HEK293 (cell line): ENCODE results near the gene SMAD9.

ENCODE experiments used
- CTCF ChIA-PET: fragments of 350-600 bp; formaldehyde crosslinking; extraction: SDS; loops from one replicate; lab custom pipeline; 2021; ENCODE audit warnings: antibody characterized with exemption; lab: Yijun Ruan, JAX
- POLR2A ChIA-PET: fragments of 300-600 bp; formaldehyde crosslinking; extraction: SDS; loops from one replicate; lab custom pipeline; 2020; ENCODE audit warnings: antibody characterized with exemption, inconsistent platforms; lab: Yijun Ruan, JAX
- H3K27ac ChIP-seq: fragments of 200-500 bp; sonication (Bioruptor generic); 2 replicates; pipeline ENCODE4 v1.5.1; 2014; ENCODE audit warnings: low read depth, low read length, control low read depth, inconsistent platforms; ENCODE audit errors: extremely low read depth
- H3K36me3 ChIP-seq, 2 experiments: fragments of 200-500 bp in 1 of 2; sonication (Bioruptor generic) in 1 of 2; 1 replicate in 1 of 2; 2 replicates in 1 of 2; pipeline ENCODE4 v1.5.1; 2014 to 2017; ENCODE audit warnings: inconsistent platforms in 2 of 2, low read length in 2 of 2; ENCODE audit not compliant: control insufficient read depth in 2 of 2, insufficient read depth in 1 of 2
- H3K4me1 ChIP-seq: fragments of 200-500 bp; sonication (Bioruptor generic); 2 replicates; pipeline ENCODE4 v1.5.1; 2014; ENCODE audit warnings: mild to moderate bottlenecking, low read length, inconsistent platforms; ENCODE audit not compliant: control insufficient read depth, insufficient read depth
- H3K4me3 ChIP-seq: 2 replicates; pipeline ENCODE4 v1.5.1; 2011; ENCODE audit warnings: low read depth, mild to moderate bottlenecking, control low read depth, low read length, moderate library complexity
- H3K9me3 ChIP-seq: fragments of 200-500 bp; sonication (Bioruptor generic); 2 replicates; pipeline ENCODE4 v1.5.1; 2014; ENCODE audit warnings: low read depth, low read length, inconsistent platforms; ENCODE audit not compliant: control insufficient read depth, insufficient read depth
- CTCF ChIP-seq: fragments of 450-650 bp; formaldehyde crosslinking; IDR thresholded peaks from 2 replicates; pipeline ENCODE4 v1.5.1; 2016; ENCODE audit warnings: missing biosample characterization, missing genetic modification characterization
- KLF9 ChIP-seq: fragments of 450-650 bp; formaldehyde crosslinking; IDR thresholded peaks from 2 replicates; pipeline ENCODE4 v1.5.1; 2016; ENCODE audit warnings: missing biosample characterization, missing genetic modification characterization, low read depth
- MYNN ChIP-seq: fragments of 450-650 bp; formaldehyde crosslinking; IDR thresholded peaks from 2 replicates; pipeline ENCODE4 v1.5.1; 2016; ENCODE audit warnings: missing biosample characterization, missing genetic modification characterization, borderline replicate concordance
- TRIM28 ChIP-seq: IDR thresholded peaks from 2 replicates; pipeline ENCODE4 v1.6.1; 2011; ENCODE audit warnings: low read length, control low read depth, borderline replicate concordance
- ZFHX2 ChIP-seq: fragments of 450-650 bp; formaldehyde crosslinking; conservative IDR thresholded peaks from 2 replicates; pipeline ENCODE4 v1.5.1; 2016; ENCODE audit warnings: missing biosample characterization, missing genetic modification characterization
- ZFP3 ChIP-seq: fragments of 450-650 bp; formaldehyde crosslinking; IDR thresholded peaks from 2 replicates; pipeline ENCODE4 v1.5.1; 2016; ENCODE audit warnings: low read depth, missing biosample characterization, missing genetic modification characterization
- ZFP69B ChIP-seq: fragments of 450-650 bp; formaldehyde crosslinking; IDR thresholded peaks from 2 replicates; pipeline ENCODE4 v1.5.1; 2016; ENCODE audit warnings: missing biosample characterization, missing genetic modification characterization
- ZNF138 ChIP-seq: fragments of 450-650 bp; formaldehyde crosslinking; IDR thresholded peaks from 2 replicates; pipeline ENCODE4 v1.5.1; 2016; ENCODE audit warnings: missing biosample characterization, missing genetic modification characterization, borderline replicate concordance
- ZNF140 ChIP-seq: fragments of 450-650 bp; formaldehyde crosslinking; IDR thresholded peaks from 2 replicates; pipeline ENCODE4 v1.5.1; 2016; ENCODE audit warnings: missing biosample characterization, missing genetic modification characterization
- ZNF175 ChIP-seq: fragments of 450-650 bp; formaldehyde crosslinking; IDR thresholded peaks from 2 replicates; pipeline ENCODE4 v1.5.1; 2016; ENCODE audit warnings: missing biosample characterization, missing genetic modification characterization
- ZNF302 ChIP-seq: fragments of 450-650 bp; formaldehyde crosslinking; IDR thresholded peaks from 2 replicates; pipeline ENCODE4 v1.5.1; 2016; ENCODE audit warnings: missing biosample characterization, missing genetic modification characterization, low read depth
- ZNF354C ChIP-seq: fragments of 450-650 bp; formaldehyde crosslinking; IDR thresholded peaks from 2 replicates; pipeline ENCODE4 v1.5.1; 2016; ENCODE audit warnings: missing biosample characterization, missing genetic modification characterization, low read depth, borderline replicate concordance
- ZNF449 ChIP-seq: fragments of 450-650 bp; formaldehyde crosslinking; IDR thresholded peaks from 2 replicates; pipeline ENCODE4 v1.5.1; 2017; ENCODE audit warnings: missing biosample characterization, mild to moderate bottlenecking, missing genetic modification characterization, moderate library complexity
- ZNF549 ChIP-seq: fragments of 450-650 bp; IDR thresholded peaks from 2 replicates; pipeline ENCODE4 v1.5.1; 2018; ENCODE audit warnings: missing biosample characterization, missing genetic modification characterization, mild to moderate bottlenecking, inconsistent platforms, moderate library complexity
- ZNF626 ChIP-seq: fragments of 450-650 bp; sonication (Bioruptor Pico); formaldehyde crosslinking; IDR thresholded peaks from 2 replicates; pipeline ENCODE4 v1.5.1; 2018; ENCODE audit warnings: missing biosample characterization, missing genetic modification characterization, inconsistent platforms
- ZNF660 ChIP-seq: fragments of 450-650 bp; IDR thresholded peaks from 2 replicates; pipeline ENCODE4 v1.5.1; 2018; ENCODE audit warnings: missing biosample characterization, mild to moderate bottlenecking, missing genetic modification characterization
- ZNF664 ChIP-seq: fragments of 450-650 bp; formaldehyde crosslinking; IDR thresholded peaks from 2 replicates; pipeline ENCODE4 v1.5.1; 2016; ENCODE audit warnings: missing biosample characterization, missing genetic modification characterization
- TF ChIP-seq, protein P1 (sequence below): fragments of 450-650 bp; formaldehyde crosslinking; IDR thresholded peaks from 2 replicates; pipeline ENCODE4 v1.5.1; 2016; ENCODE audit warnings: missing biosample characterization, missing genetic modification characterization
- TF ChIP-seq, protein P2 (sequence below): fragments of 450-650 bp; formaldehyde crosslinking; IDR thresholded peaks from 2 replicates; pipeline ENCODE4 v1.5.0; 2017; ENCODE audit warnings: missing biosample characterization, missing genetic modification characterization, borderline replicate concordance
- TF ChIP-seq, protein P3 (sequence below): fragments of 450-650 bp; formaldehyde crosslinking; IDR thresholded peaks from 2 replicates; pipeline ENCODE4 v1.5.1; 2016; ENCODE audit warnings: missing biosample characterization, missing genetic modification characterization
- TF ChIP-seq, protein P4 (sequence below): fragments of 450-650 bp; formaldehyde crosslinking; IDR thresholded peaks from 2 replicates; pipeline ENCODE4 v1.5.1; 2016; ENCODE audit warnings: missing biosample characterization, missing genetic modification characterization

Gene SMAD9

GRCh38 chr13:36815062-36815461 is 105.0 kb downstream of the SMAD9 start:
- Histone ChIP-seq H3K27ac (no peak overlapping the region), H3K9me3 (no peaks in the 10 kb centered on the region)
- no peak for TF ChIP-seq ZNF302 (tag by site-specific recombination)
- TF ChIP-seq, protein P1, sequence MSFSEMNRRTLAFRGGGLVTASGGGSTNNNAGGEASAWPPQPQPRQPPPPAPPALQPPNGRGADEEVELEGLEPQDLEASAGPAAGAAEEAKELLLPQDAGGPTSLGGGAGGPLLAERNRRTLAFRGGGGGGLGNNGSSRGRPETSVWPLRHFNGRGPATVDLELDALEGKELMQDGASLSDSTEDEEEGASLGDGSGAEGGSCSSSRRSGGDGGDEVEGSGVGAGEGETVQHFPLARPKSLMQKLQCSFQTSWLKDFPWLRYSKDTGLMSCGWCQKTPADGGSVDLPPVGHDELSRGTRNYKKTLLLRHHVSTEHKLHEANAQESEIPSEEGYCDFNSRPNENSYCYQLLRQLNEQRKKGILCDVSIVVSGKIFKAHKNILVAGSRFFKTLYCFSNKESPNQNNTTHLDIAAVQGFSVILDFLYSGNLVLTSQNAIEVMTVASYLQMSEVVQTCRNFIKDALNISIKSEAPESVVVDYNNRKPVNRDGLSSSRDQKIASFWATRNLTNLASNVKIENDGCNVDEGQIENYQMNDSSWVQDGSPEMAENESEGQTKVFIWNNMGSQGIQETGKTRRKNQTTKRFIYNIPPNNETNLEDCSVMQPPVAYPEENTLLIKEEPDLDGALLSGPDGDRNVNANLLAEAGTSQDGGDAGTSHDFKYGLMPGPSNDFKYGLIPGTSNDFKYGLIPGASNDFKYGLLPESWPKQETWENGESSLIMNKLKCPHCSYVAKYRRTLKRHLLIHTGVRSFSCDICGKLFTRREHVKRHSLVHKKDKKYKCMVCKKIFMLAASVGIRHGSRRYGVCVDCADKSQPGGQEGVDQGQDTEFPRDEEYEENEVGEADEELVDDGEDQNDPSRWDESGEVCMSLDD = no peak
- TF ChIP-seq ZNF138 (tag by site-specific recombination) = no peak
- TF ChIP-seq KLF9 (tag by site-specific recombination) = no peak
- TF ChIP-seq ZNF140 (tag by site-specific recombination) = no peak
- no peak for TF ChIP-seq ZNF549 (tag by site-specific recombination)
- TF ChIP-seq, all 188 proteins: peak for 0
- POLR2A ChIA-PET = no interaction called here
- no peaks in the 10 kb centered on the region for H3K36me3 ChIP-seq
- no peak overlapping the region for H3K4me3 ChIP-seq
- H3K4me1 ChIP-seq = peaks cover 4% of the 10 kb centered on the region; the same call in 1 of the 2 replicates
- CTCF ChIA-PET = interaction anchor here (0.5 to 1.4 kb wide), 7 partner anchors 9 to 362 kb away, joined by 3 to 5 read pairs (median 3); no protein-coding TSS in a partner anchor

GRCh38 chr13:36814465-36814864 is 105.6 kb downstream of the SMAD9 start:
- POLR2A ChIA-PET = no interaction called here
- CTCF ChIA-PET = interaction anchor here (0.5 to 1.4 kb wide), 3 partner anchors 8 to 78 kb away, joined by 3 to 5 read pairs (median 3); no protein-coding TSS in a partner anchor
- H3K27ac ChIP-seq = no peak overlapping the region
- no peak overlapping the region for H3K4me3 ChIP-seq
- TF ChIP-seq, protein P2, sequence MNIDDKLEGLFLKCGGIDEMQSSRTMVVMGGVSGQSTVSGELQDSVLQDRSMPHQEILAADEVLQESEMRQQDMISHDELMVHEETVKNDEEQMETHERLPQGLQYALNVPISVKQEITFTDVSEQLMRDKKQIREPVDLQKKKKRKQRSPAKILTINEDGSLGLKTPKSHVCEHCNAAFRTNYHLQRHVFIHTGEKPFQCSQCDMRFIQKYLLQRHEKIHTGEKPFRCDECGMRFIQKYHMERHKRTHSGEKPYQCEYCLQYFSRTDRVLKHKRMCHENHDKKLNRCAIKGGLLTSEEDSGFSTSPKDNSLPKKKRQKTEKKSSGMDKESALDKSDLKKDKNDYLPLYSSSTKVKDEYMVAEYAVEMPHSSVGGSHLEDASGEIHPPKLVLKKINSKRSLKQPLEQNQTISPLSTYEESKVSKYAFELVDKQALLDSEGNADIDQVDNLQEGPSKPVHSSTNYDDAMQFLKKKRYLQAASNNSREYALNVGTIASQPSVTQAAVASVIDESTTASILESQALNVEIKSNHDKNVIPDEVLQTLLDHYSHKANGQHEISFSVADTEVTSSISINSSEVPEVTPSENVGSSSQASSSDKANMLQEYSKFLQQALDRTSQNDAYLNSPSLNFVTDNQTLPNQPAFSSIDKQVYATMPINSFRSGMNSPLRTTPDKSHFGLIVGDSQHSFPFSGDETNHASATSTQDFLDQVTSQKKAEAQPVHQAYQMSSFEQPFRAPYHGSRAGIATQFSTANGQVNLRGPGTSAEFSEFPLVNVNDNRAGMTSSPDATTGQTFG (tag by site-specific recombination) = no peak
- no peak for TF ChIP-seq ZFP69B (tag by site-specific recombination)
- TF ChIP-seq ZNF664 (tag by site-specific recombination) = 0 out of 2 replicates have a peak, but pooled peaks have one; percentile 8
- TF ChIP-seq, protein P3, sequence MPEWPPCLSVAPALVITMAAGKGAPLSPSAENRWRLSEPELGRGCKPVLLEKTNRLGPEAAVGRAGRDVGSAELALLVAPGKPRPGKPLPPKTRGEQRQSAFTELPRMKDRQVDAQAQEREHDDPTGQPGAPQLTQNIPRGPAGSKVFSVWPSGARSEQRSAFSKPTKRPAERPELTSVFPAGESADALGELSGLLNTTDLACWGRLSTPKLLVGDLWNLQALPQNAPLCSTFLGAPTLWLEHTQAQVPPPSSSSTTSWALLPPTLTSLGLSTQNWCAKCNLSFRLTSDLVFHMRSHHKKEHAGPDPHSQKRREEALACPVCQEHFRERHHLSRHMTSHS (tag by site-specific recombination) = no peak
- no peak for TF ChIP-seq TRIM28
- no peaks in the 10 kb centered on the region for H3K9me3 ChIP-seq
- H3K36me3 ChIP-seq = no peaks in the 10 kb centered on the region
- peaks cover 4% of the 10 kb centered on the region; the same call in 1 of the 2 replicates for H3K4me1 ChIP-seq

DNA sequence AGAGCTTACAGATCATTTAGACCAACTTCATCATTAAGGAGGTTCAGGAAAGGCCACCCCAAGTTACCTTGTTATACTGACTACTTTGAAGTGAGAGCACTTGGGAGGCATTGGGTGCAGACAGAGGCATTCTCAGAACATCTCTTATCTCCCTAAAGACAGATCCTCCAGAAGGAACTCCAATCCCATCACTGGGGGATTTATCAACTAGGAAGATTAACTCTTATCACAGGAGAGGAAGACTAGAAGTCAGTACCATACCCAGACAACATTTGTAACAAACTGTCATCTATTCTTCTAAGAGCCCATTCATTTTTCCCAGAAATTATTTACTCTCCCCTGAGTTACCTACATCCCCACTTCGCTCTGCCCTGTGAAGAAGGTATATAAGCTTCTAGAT is 106.8 kb downstream of the SMAD9 start:
- CTCF ChIA-PET = no interaction called here
- POLR2A ChIA-PET = no interaction called here
- TF ChIP-seq ZNF354C (tag by site-specific recombination) (no peak), ZNF626 (tag by site-specific recombination) (no peak), ZFHX2 (tag by site-specific recombination) (no peak), ZNF449 (tag by site-specific recombination) (no peak), MYNN (no peak), CTCF (no peak), ZNF660 (tag by site-specific recombination) (no peak), ZNF175 (tag by site-specific recombination) (no peak), ZFP3 (tag by site-specific recombination) (no peak)
- TF ChIP-seq, protein P4, sequence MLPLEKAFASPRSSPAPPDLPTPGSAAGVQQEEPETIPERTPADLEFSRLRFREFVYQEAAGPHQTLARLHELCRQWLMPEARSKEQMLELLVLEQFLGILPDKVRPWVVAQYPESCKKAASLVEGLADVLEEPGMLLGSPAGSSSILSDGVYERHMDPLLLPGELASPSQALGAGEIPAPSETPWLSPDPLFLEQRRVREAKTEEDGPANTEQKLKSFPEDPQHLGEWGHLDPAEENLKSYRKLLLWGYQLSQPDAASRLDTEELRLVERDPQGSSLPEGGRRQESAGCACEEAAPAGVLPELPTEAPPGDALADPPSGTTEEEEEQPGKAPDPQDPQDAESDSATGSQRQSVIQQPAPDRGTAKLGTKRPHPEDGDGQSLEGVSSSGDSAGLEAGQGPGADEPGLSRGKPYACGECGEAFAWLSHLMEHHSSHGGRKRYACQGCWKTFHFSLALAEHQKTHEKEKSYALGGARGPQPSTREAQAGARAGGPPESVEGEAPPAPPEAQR (tag by site-specific recombination) = no peak

More for the DNA sequence above, 106.8 kb downstream of the SMAD9 start:
- no peak overlapping the region for H3K27ac ChIP-seq
- no peaks in the 10 kb centered on the region for H3K36me3 ChIP-seq
- H3K4me3 ChIP-seq = no peak overlapping the region
- H3K4me1 ChIP-seq = peaks cover 4% of the 10 kb centered on the region; the same call in 1 of the 2 replicates
- H3K9me3 ChIP-seq = no peaks in the 10 kb centered on the region
